SK-N-SH treated with all-trans-retinoic acid at 6 μM for 48 hours (cell line): ENCODE measurements around the gene CACNB4.

Source experiments
- ATAC-seq: fragments of 200-7000 bp; cut with Tn5 transposase; 3 replicates; pipeline ENCODE4 v1.9.1; 2020; ENCODE audit warnings: mild to moderate bottlenecking, moderate library complexity
- ARNTL ChIP-seq: fragments of 450-650 bp; formaldehyde crosslinking; IDR thresholded peaks from 2 replicates; pipeline ENCODE4 v1.5.0; 2020; ENCODE audit warnings: low read depth, mild to moderate bottlenecking, moderate library complexity, borderline replicate concordance
- BACH2 ChIP-seq: fragments of 250-450 bp; sonication (Bioruptor Pico); IDR thresholded peaks from 2 replicates; pipeline ENCODE4 v1.9.0; 2021; ENCODE audit warnings: mild to moderate bottlenecking, borderline replicate concordance
- CSDC2 ChIP-seq: fragments of 250-450 bp; sonication (Bioruptor Pico); IDR thresholded peaks from 2 replicates; pipeline ENCODE4 v1.5.0; 2020; ENCODE audit warnings: mild to moderate bottlenecking, moderate library complexity
- CSRNP3 ChIP-seq: fragments of 250-450 bp; sonication (Bioruptor Pico); IDR thresholded peaks from 2 replicates; pipeline ENCODE4 v1.5.1; 2021; ENCODE audit warnings: mild to moderate bottlenecking, moderate library complexity
- ESRRG ChIP-seq: fragments of 250-450 bp; sonication (Bioruptor Pico); IDR thresholded peaks from 2 replicates; pipeline ENCODE4 v1.6.1; 2021; ENCODE audit warnings: mild to moderate bottlenecking
- GLIS3 ChIP-seq: fragments of 250-450 bp; sonication (Bioruptor Pico); IDR thresholded peaks from 2 replicates; pipeline ENCODE4 v1.5.0; 2020; ENCODE audit warnings: mild to moderate bottlenecking, moderate library complexity
- ISL1 ChIP-seq: fragments of 250-450 bp; sonication (Bioruptor Pico); IDR thresholded peaks from 2 replicates; pipeline ENCODE4 v2.1.2; 2022; ENCODE audit warnings: mild to moderate bottlenecking, moderate library complexity
- OSR1 ChIP-seq: fragments of 250-450 bp; sonication (Bioruptor Pico); IDR thresholded peaks from 2 replicates; pipeline ENCODE4 v1.8.0; 2022; ENCODE audit warnings: moderate library complexity, mild to moderate bottlenecking, inconsistent platforms
- POU6F1 ChIP-seq: fragments of 250-450 bp; sonication (Bioruptor Pico); IDR thresholded peaks from 2 replicates; pipeline ENCODE4 v1.8.0; 2021; ENCODE audit warnings: low read depth, mild to moderate bottlenecking, moderate library complexity, borderline replicate concordance
- PPARA ChIP-seq: fragments of 250-450 bp; sonication (Bioruptor Pico); IDR thresholded peaks from 2 replicates; pipeline ENCODE4 v1.5.0; 2020; ENCODE audit warnings: mild to moderate bottlenecking, borderline replicate concordance
- RARB ChIP-seq: fragments of 250-450 bp; sonication (Bioruptor Pico); IDR thresholded peaks from 2 replicates; pipeline ENCODE4 v1.8.0; 2021; ENCODE audit warnings: mild to moderate bottlenecking, moderate library complexity
- SNAI2 ChIP-seq: fragments of 250-450 bp; sonication (Bioruptor Pico); IDR thresholded peaks from 2 replicates; pipeline ENCODE4 v1.5.0; 2020; ENCODE audit warnings: mild to moderate bottlenecking, moderate library complexity
- TCF4 ChIP-seq: fragments of 250-450 bp; sonication (Bioruptor Pico); IDR thresholded peaks from 2 replicates; pipeline ENCODE4 v1.8.0; 2021; ENCODE audit warnings: mild to moderate bottlenecking, moderate library complexity, borderline replicate concordance
- TOX ChIP-seq: fragments of 250-450 bp; sonication (Bioruptor Pico); IDR thresholded peaks from 2 replicates; pipeline ENCODE4 v1.8.0; 2021; ENCODE audit warnings: mild to moderate bottlenecking, moderate library complexity, borderline replicate concordance
- TSHZ2 ChIP-seq: fragments of 250-450 bp; sonication (Bioruptor Pico); IDR thresholded peaks from 2 replicates; pipeline ENCODE4 v1.5.0; 2020; ENCODE audit warnings: mild to moderate bottlenecking, moderate library complexity
- ZC3H10 ChIP-seq: fragments of 250-450 bp; sonication (Bioruptor Pico); IDR thresholded peaks from 2 replicates; pipeline ENCODE4 v1.5.1; 2021; ENCODE audit warnings: mild to moderate bottlenecking, moderate library complexity
- ZFP3 ChIP-seq: fragments of 250-450 bp; sonication (Bioruptor Pico); IDR thresholded peaks from 2 replicates; pipeline ENCODE4 v1.5.0; 2020; ENCODE audit warnings: mild to moderate bottlenecking, moderate library complexity
- ZFP30 ChIP-seq: fragments of 450-650 bp; formaldehyde crosslinking; IDR thresholded peaks from 2 replicates; pipeline ENCODE4 v1.5.0; 2022; ENCODE audit warnings: mild to moderate bottlenecking, moderate library complexity
- ZNF565 ChIP-seq: fragments of 450-650 bp; formaldehyde crosslinking; conservative IDR thresholded peaks from 2 replicates; pipeline ENCODE4 v1.5.0; 2020; ENCODE audit warnings: low read depth, mild to moderate bottlenecking, moderate library complexity
- ZNF8 ChIP-seq: fragments of 450-650 bp; formaldehyde crosslinking; IDR thresholded peaks from 2 replicates; pipeline ENCODE4 v1.5.0; 2020; ENCODE audit warnings: mild to moderate bottlenecking, moderate library complexity
- TF ChIP-seq, protein P1 (sequence below): fragments of 250-450 bp; sonication (Bioruptor Pico); IDR thresholded peaks from 2 replicates; pipeline ENCODE4 v1.8.0; 2020; ENCODE audit warnings: mild to moderate bottlenecking, moderate library complexity, borderline replicate concordance
- TF ChIP-seq, protein P2 (sequence below): fragments of 250-450 bp; sonication (Bioruptor Pico); IDR thresholded peaks from 2 replicates; pipeline ENCODE4 v1.5.1; 2020; ENCODE audit warnings: low read depth, mild to moderate bottlenecking, moderate library complexity

CACNB4 gene

DNA sequence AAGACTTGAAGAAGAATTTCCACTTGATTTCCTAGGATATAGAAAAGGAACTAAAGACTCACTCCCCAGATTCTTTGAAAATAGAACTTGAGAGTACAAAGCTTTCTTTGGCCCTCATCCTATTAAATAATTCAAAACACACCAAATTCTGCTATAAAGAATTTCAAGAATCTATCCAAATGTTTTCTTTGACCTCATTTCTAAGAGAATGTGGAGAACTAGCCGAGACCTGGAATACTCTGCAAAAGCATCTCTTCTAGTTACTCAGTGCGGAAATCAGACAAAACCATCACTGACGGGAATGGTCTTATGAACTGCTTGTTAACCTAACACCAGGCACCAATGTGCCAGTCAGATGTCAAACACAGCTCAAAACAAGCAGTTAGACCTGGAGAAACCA, 226.4 kb downstream of the CACNB4 start (continued):
- no peak for TF ChIP-seq TSHZ2 (CRISPR knock-in tag)
- TF ChIP-seq RARB: no peak
- no peak for TF ChIP-seq CSRNP3 (CRISPR knock-in tag)

- TF ChIP-seq BACH2 (CRISPR knock-in tag) (no peak), TCF4 (no peak), TOX (CRISPR knock-in tag) (no peak), GLIS3 (CRISPR knock-in tag) (no peak), CSRNP3 (CRISPR knock-in tag) (no peak), ARNTL (CRISPR knock-in tag) (no peak), CSDC2 (CRISPR knock-in tag) (no peak), ISL1 (CRISPR knock-in tag) (no peak), ZC3H10 (CRISPR knock-in tag) (no peak), ZNF565 (no peak), ZFP3 (CRISPR knock-in tag) (no peak), ESRRG (CRISPR knock-in tag) (no peak), ZFP30 (CRISPR knock-in tag) (no peak), SNAI2 (no peak), OSR1 (no peak), ZNF8 (CRISPR knock-in tag) (no peak), PPARA (CRISPR knock-in tag) (no peak), POU6F1 (CRISPR knock-in tag) (no peak)
- TF ChIP-seq, protein P1, sequence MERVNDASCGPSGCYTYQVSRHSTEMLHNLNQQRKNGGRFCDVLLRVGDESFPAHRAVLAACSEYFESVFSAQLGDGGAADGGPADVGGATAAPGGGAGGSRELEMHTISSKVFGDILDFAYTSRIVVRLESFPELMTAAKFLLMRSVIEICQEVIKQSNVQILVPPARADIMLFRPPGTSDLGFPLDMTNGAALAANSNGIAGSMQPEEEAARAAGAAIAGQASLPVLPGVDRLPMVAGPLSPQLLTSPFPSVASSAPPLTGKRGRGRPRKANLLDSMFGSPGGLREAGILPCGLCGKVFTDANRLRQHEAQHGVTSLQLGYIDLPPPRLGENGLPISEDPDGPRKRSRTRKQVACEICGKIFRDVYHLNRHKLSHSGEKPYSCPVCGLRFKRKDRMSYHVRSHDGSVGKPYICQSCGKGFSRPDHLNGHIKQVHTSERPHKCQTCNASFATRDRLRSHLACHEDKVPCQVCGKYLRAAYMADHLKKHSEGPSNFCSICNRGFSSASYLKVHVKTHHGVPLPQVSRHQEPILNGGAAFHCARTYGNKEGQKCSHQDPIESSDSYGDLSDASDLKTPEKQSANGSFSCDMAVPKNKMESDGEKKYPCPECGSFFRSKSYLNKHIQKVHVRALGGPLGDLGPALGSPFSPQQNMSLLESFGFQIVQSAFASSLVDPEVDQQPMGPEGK (CRISPR knock-in tag): no peak
- TF ChIP-seq, protein P2, sequence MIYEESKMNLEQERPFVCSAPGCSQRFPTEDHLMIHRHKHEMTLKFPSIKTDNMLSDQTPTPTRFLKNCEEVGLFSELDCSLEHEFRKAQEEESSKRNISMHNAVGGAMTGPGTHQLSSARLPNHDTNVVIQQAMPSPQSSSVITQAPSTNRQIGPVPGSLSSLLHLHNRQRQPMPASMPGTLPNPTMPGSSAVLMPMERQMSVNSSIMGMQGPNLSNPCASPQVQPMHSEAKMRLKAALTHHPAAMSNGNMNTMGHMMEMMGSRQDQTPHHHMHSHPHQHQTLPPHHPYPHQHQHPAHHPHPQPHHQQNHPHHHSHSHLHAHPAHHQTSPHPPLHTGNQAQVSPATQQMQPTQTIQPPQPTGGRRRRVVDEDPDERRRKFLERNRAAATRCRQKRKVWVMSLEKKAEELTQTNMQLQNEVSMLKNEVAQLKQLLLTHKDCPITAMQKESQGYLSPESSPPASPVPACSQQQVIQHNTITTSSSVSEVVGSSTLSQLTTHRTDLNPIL (CRISPR knock-in tag): no peak
- no peak for ATAC-seq
Measured at GRCh38 chr2:151869291-151869690, 229.6 kb downstream of the CACNB4 start.

GRCh38 chr2:151862700-151863099, 236.1 kb downstream of the CACNB4 start:
- ATAC-seq: no peak
- TF ChIP-seq GLIS3 (CRISPR knock-in tag): no peak
- TF ChIP-seq POU6F1 (CRISPR knock-in tag): no peak
- TF ChIP-seq TCF4: no peak
- TF ChIP-seq ZC3H10 (CRISPR knock-in tag): no peak
- no peak for TF ChIP-seq ARNTL (CRISPR knock-in tag)
- TF ChIP-seq ESRRG (CRISPR knock-in tag): no peak
- no peak for TF ChIP-seq RARB
- no peak for TF ChIP-seq SNAI2
- no peak for TF ChIP-seq PPARA (CRISPR knock-in tag)
- TF ChIP-seq, protein P1 (CRISPR knock-in tag): no peak
- TF ChIP-seq, protein P2 (CRISPR knock-in tag): no peak
